GM18511 (cell line): ENCODE results near the gene CHD6.

Experiments used
- ATAC-seq: cut with Tn5 transposase; IDR thresholded peaks from one replicate; pipeline ENCODE4 v1.9.1; 2021; ENCODE audit warnings: mild to moderate bottlenecking, moderate library complexity; ENCODE audit not compliant: unreplicated experiment

CHD6 gene

GRCh38 chr20:41398408-41398807 lies 219.8 kb downstream of the CHD6 start:
- no peak for ATAC-seq

- no peak for ATAC-seq
Measured at GRCh38 chr20:41395667-41396664, 222.2 kb downstream of the CHD6 start.

GRCh38 chr20:41394931-41395666 lies 223.1 kb downstream of the CHD6 start:
- no peak for ATAC-seq

GRCh38 chr20:41394081-41394480 lies 224.1 kb downstream of the CHD6 start:
- no peak for ATAC-seq

- ATAC-seq, result no peak
Measured at GRCh38 chr20:41393705-41394066, 224.5 kb downstream of the CHD6 start.

DNA sequence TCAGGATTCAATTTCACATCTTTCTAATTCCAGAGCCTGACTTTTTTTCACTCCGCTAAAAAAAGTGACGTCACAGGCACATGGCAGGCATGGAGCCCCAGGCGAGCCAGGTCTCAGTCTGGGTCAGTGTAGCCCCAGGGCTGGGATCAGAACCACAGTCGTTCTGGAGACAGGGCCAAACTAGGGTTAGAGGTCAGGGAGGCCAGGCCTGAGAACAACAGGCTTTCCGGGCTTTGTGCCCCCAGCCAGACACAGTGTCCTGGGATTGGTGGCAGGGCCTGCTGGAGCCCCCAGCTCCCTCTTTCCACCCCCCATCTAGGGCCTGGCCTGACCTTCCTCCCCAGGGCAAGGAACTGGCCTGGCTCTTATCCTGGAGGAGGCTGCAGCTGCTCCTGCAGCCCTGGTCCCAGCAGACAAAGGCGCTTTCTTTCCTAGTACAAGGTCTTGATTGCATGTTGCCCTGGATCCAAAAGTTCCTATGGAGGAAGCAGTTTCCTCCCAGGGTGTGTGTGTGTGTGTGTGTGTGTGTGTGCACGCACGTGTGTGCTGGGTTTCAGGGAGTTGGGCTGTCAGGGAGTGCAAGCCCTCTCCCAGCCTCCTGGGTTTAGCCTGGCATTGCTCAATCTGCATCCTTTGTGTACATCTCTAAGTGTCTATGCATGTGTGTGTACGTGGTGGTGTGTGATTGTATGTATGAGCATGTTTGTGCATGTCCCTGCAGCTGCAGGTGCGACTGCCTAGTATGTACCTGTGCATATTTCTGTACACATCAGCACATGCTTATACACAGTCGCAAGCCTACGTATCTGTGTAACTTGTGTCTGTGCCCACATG lies 225.1 kb downstream of the CHD6 start:
- no peak for ATAC-seq

DNA sequence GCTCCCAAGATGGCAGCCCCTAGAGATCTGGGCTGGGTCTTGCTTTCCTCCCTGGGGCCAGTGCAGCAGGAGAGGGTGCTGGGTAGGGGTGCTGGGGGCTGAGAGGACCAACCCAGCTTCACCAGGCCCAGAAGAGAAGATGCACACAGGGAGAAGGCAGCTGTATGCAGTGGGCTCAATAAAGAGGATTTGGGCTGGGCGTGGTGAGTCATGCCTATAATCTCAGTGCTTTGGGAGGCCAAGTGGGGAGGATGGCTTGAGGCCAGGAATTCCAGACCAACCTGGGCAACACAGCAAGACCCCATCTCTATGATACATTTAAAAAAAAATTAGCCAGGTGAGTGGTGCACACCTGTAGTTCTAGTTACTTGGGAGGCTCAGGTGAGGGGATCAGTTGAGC lies 225.9 kb downstream of the CHD6 start:
- ATAC-seq, result no peak

DNA sequence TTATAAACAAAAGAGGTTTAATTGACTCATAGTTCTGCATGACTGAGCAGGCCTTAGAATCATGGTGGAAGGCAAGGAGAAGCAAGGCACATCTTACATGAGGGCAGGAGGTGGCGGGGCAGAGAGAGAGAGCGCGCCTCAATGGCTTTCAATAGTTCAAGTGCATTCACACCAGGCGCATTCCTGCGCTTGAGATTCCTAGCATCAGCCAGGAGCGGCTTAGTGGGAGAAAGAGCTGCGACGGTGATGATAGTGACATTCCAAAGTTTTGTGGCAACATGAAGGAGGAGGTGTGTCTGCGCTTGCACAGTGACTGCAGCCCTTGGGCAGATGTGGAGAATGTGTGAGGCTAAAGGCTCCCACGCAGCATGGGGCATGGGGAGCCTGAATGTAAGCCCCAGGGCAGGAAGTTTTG lies 226.6 kb downstream of the CHD6 start:
- ATAC-seq, result no peak

DNA sequence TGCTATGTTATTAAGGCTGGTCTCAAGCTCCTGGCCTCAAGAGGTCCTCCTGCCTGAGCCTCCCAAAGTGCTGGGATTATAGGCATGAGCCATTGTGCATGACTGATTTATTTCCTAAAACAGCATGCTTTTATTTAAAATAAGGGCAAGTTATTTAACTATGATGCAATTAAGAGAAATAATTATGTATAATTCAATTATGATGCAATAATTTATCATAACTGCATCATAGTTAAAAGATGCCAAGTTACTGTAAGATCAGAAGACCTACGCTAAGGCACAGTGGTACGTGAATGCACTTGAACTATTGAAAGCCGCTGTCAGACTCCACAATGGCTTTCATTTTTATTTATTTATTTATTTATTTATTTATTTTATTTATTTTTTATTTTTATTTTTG lies 227.3 kb downstream of the CHD6 start:
- no peak for ATAC-seq

DNA sequence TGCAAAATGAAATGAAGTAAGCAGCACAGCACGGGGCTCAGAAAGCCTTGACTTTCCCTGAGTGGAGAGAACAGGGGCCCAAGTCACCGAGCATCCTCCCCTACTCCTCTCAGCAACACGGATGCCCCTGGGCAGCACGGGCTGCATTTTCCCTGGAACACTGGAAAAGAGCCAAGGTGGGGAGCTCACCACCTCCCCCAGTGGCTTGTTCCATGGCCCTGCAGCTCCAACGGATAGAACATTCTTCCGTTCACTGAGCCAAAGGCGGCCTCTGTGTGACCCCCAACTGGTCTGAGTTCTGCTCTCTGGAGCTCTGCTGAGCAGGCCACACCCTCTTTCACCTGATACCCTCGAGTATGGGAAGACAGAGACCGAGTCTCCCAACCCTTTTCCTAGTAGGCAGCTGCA lies 230.7 kb downstream of the CHD6 start:
- ATAC-seq, result no peak

DNA sequence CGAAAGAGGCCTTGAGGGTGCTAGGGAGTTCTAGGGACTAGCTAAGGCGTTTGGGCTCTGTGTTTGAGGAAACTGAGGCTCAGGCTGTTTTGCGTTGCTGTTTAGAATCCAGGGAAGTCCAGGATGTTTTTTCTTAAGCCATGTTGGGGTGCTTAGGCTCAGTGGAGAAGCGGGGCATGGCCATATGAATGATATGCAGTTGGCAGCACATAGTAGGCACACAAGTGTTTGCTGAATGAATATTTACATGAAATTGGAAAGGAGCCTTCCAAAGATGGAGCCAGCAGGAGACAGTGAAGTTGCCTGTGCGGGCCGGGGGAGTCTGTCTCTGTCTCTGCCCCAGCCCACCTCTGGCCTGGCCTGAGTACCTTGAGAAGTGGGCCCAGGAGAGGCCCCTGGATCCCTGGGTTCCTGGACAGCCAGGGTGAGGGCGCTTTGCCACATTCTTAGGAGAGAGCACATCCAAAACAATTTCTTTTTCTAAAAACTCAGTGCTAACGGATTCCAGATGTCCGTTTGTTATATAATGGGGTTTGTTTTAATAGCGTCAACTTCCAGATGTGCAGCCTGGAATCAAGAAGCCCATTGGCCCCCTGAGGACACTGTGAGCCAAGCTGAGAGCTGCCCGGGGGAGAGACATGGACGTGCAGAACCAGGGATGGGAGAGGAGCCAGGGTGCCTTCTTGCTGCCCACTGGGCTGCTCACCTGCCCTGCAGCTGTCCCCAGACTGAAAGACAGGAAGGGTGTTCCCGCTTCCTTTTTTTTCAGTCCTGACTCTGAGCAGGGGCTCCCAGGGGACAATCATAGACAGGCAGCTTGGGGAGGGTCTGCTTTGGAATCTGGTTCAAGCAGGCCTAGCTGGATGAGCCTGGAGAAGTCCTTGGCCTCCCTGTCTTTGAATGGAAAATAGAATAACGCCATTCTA lies 231.4 kb downstream of the CHD6 start:
- no peak for ATAC-seq

DNA sequence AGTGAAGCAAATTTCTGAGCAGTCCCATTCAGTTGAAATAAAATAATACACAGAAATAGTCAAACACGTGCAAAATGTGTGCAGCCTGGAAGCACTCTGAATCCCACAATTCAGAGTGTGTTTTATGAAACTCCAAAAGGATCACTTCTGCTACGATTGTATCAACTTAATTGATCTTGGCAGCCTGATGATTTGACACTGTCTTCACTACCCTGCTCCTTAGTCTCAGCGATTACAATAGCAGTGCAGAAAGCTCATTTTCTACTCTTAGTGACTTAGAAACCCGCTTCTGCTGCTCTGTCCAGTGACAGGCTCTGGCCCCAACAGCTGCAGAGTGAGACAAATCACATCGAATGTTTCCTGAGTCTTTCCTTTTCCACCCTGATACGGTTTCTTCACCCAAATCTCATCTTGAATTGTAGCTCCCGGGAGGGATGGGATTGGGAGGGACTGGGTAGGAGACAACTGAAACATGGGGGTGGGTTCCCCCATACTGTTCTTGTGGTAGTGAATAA lies 235.3 kb downstream of the CHD6 start:
- ATAC-seq, result no peak

DNA sequence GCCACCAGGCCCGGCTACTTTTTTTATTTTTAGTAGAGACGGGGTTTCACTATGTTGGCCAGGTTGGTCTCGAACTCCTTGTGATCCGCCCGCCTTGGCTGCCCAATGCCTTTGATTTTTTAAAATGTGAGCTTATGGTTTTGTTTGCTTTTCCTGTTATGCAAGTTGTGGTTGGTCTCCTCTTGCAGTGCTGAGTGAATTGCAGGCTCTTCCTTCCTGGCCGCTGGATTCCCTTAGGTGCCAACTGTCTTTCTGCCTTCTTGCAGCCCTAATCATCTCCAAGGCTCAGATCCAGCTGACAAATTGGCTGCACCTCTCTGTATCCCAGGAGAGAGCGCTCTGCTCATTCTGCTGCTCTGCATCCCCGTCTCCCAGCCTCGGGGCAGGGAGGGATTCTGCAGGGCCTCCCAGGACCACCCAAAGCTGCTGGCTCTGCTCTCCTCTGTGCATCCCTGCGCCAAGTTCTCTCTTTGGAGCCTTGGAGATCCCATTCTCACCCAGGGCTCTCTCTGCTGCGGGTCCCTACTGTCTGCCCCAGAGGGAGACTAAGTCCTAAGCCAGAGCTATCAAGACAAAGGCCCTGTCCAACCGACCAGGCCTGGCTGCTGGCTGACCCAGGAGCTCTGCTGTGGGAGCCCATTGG lies 237.5 kb downstream of the CHD6 start:
- ATAC-seq, result no peak

DNA sequence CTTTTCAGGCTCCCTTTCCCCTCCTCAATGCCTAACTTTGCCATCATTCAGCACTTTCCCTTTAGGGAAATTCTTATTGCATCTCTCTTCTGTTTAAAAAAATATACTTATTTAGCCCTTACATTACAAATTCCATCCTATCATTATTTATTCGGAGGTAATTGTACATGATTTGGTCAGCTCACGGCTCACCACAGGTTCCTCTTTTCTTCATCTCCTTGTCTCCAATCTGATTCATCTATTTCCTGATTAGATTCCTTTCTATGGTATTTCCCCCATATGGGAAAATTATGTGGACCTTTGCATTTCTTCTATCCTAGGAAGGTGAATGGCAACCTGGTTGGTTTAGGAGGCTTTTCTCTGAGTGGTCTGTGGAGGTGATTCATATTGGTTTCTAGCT lies 238.6 kb downstream of the CHD6 start:
- no peak for ATAC-seq

DNA sequence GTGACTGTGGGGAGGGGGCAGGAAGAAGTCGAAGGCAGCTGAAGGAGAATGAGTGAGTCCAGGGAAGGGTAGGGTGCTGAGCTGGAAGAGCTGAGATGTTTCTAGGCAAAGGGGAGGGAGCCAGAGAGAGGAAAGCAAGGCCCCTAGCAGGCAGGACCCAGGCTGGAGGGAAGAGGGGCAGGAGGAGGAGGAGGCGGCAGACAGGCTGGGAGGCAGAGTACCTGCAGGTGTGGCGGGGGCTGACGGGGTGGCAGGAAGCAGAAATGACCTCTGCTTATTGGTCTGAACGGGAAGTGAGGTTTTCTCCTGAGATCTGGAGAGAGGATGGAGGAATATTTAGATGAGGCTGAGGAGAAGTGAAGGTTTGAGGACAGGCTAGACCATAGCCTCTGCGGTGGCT lies 240.9 kb downstream of the CHD6 start:
- ATAC-seq, result no peak

- no peak for ATAC-seq
Measured at GRCh38 chr20:41376349-41376748, 241.8 kb downstream of the CHD6 start.

DNA sequence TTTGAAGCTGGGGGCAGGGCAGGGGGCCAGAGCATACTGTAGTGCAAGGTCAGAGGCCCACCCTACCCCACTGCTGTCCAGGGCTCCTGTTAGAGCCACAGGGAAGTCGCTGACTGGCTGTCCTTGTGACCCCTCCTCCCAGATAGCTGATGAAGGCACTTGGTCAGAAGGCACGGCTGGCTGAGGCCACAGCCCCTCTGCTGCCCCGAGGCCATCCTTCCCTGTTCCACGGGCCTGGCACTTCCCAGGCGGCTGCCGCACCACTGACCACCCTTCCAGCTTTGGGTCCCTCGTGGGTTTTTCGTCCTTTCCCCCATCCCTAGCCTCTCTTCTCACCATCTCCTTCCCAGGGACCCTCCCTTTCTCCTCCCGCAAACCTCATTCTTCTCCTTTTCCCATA lies 242.3 kb downstream of the CHD6 start:
- no peak for ATAC-seq

DNA sequence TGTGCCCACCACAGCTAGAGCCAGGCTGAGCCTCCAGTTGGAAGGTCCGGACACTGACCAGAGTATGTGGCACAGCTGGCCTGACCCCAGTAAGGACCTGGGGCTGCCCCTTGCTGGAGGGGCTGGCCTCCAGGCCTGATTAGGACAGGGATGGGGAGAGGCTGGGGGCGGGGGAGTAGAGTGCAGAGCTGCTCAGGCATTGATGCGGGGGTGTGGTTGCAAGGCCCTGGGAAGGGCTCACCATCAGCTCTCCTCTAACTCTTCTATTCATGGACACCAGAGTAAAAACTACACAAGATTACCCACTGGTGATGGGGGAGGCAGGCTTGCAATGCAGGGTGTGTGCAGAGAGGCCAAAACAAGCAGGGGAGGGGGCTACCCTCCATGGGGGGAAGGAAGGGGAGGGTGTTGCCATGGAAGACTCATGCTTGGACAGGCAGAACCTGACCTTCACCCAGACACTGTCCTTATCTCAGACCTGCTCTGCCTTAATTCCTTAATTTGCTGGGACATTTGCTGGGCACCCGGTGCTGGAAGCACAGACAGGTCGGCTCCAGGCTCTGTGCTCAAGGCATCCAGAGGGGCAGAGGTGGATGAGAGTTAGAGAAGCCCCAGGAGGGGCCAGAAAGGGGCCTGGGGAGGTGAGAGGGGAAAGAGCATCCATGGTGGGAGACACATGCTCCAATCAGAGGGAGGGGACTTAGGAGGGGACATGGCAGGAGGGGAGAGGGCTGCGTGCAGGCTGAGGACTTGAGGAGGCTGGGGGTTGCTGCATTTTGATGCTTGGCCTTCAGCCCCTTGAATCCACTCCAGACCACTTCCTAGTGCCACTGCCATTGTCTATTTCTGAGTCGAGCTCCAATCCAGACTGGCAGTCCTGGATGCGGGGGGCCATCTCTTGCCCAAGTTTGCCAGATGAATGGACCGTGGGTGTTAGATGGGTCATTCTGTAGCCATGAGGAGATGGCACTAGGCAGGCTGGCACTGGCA lies 244.0 kb downstream of the CHD6 start:
- ATAC-seq, result no peak
